ENCODE data around the gene TRNP1. TPM values are rescaled to one million over a fixed set of nuclear protein-coding genes. Genes with fewer than 3 reads are reported as not detected.
"Not testable (repeated sequence)": the region's sequence is repeated elsewhere in the genome, so short reads cannot be mapped to it uniquely, and the experiment has no call there.

The TRNP1 gene
- polyA plus RNA-seq, 3 donors = 0.55 to 2.8 (median 0.92) TPM

GRCh38 chr1:26984291-26984690 is 9.2 kb upstream of the TRNP1 start:
- Mint-ChIP-seq H3K4me3 (no peak overlapping the region), H3K9me3 (peaks cover 0 to 1% (median 0%) of the 10 kb centered on the region in 7 donors), H3K36me3 (no peaks in the 10 kb centered on the region), H3K27ac (no peak overlapping the region), H3K4me1 (peaks cover 2% of the 10 kb centered on the region), H3K27me3 (ENCODE audit: low read depth in 3 of 3) (peaks cover 11 to 24% (median 20%) of the 10 kb centered on the region in 3 donors)
- peaks cover 0 to 3% of the 10 kb centered on the region in 2 donors for H3K4me1 ChIP-seq (ENCODE audit: control insufficient read depth in 1 of 2, insufficient read depth in 2 of 2, low read length in 2 of 2)
- H2AFZ ChIP-seq (ENCODE audit: insufficient read depth, low read depth, low read length, poor library complexity, severe bottlenecking) = no peak overlapping the region
- no peaks in the 10 kb centered on the region for H3K36me3 ChIP-seq (replicated peaks in 1 of 2; ENCODE audit: control insufficient read depth in 1 of 2, insufficient read depth in 2 of 2, low read length in 2 of 2)
- H3K27ac ChIP-seq (ENCODE audit: low read depth in 1 of 2, low read length in 2 of 2) = no peak overlapping the region
- no peak overlapping the region for H3K9ac ChIP-seq (ENCODE audit: insufficient read depth, low read length, poor library complexity, severe bottlenecking)
- no peaks in the 10 kb centered on the region for H4K20me1 ChIP-seq (ENCODE audit: insufficient read depth, low read length)
- intact Hi-C loops (cut with micrococcal nuclease) = no loop called here
- H3K4me2 ChIP-seq (replicated peaks; ENCODE audit: extremely low read depth, low read length, poor library complexity, severe bottlenecking) = no peak overlapping the region
- no peak for DNase-seq
- WGBS (ENCODE audit: insufficient coverage) = 87% methylated on average over 7 of the region's 8 CpGs
- H3K4me3 ChIP-seq (replicated peaks in 1 of 3; ENCODE audit: low read depth in 2 of 3, low read length in 3 of 3) = no peak overlapping the region
- peaks cover 4% of the 10 kb centered on the region in 2 donors for H3K27me3 ChIP-seq (ENCODE audit: control insufficient read depth in 2 of 2, insufficient read depth in 2 of 2, low read length in 2 of 2)
- no peaks in the 10 kb centered on the region for H3K9me3 ChIP-seq (replicated peaks in 1 of 2; ENCODE audit: control insufficient read depth in 1 of 2, insufficient read depth in 1 of 2, low read length in 2 of 2)
- TF ChIP-seq, protein P1, sequence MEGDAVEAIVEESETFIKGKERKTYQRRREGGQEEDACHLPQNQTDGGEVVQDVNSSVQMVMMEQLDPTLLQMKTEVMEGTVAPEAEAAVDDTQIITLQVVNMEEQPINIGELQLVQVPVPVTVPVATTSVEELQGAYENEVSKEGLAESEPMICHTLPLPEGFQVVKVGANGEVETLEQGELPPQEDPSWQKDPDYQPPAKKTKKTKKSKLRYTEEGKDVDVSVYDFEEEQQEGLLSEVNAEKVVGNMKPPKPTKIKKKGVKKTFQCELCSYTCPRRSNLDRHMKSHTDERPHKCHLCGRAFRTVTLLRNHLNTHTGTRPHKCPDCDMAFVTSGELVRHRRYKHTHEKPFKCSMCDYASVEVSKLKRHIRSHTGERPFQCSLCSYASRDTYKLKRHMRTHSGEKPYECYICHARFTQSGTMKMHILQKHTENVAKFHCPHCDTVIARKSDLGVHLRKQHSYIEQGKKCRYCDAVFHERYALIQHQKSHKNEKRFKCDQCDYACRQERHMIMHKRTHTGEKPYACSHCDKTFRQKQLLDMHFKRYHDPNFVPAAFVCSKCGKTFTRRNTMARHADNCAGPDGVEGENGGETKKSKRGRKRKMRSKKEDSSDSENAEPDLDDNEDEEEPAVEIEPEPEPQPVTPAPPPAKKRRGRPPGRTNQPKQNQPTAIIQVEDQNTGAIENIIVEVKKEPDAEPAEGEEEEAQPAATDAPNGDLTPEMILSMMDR (IDR thresholded peaks at IDR 0.05) = no peak
- H3K79me2 ChIP-seq (ENCODE audit: insufficient read depth, low read length) = no peaks in the 10 kb centered on the region

DNA sequence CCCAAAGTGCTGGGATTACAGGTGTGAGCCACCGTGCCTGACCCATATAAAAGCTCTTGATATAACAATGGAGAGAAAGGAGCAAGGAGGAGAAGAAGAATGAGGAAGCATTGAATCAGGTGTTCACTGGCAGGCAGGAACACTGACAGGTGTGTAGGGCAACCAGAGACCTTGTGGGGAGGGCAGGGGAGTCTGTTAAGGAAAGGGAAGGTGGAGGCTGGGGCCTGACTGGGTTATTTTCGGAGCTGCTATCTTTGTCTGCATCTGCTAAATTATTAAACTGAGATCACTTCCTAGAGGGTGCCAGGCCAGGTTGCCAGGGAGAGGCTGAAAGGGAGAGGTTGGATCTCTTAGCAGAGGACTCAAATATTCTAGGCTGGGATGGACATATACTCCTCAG is 6.8 kb upstream of the TRNP1 start:
- peaks cover 4 to 18% of the 10 kb centered on the region in 2 donors for H3K27me3 ChIP-seq (ENCODE audit: control insufficient read depth in 2 of 2, insufficient read depth in 2 of 2, low read length in 2 of 2)
- no peak overlapping the region for H2AFZ ChIP-seq (ENCODE audit: insufficient read depth, low read depth, low read length, poor library complexity, severe bottlenecking)
- no peaks in the 10 kb centered on the region for H3K9me3 ChIP-seq (replicated peaks in 1 of 2; ENCODE audit: control insufficient read depth in 1 of 2, insufficient read depth in 1 of 2, low read length in 2 of 2)
- no peak overlapping the region for H3K27ac ChIP-seq (ENCODE audit: low read depth in 1 of 2, low read length in 2 of 2)
- no peaks in the 10 kb centered on the region for H4K20me1 ChIP-seq (ENCODE audit: insufficient read depth, low read length)
- Mint-ChIP-seq H3K4me3 (peak overlapping the region in 1 of 2 donors; percentile 58), H3K4me1 (peaks cover 19% of the 10 kb centered on the region), H3K9me3 (peaks cover 0 to 5% (median 1%) of the 10 kb centered on the region in 7 donors), H3K27me3 (ENCODE audit: low read depth in 3 of 3) (peaks cover 30 to 43% (median 35%) of the 10 kb centered on the region in 3 donors), H3K36me3 (peaks cover 2 to 6% of the 10 kb centered on the region in 2 donors), H3K27ac (no peak overlapping the region)
- peaks cover 11 to 13% of the 10 kb centered on the region in 2 donors for H3K4me1 ChIP-seq (ENCODE audit: control insufficient read depth in 1 of 2, insufficient read depth in 2 of 2, low read length in 2 of 2)
- H3K4me3 ChIP-seq (replicated peaks in 1 of 3; ENCODE audit: low read depth in 2 of 3, low read length in 3 of 3) = no peak overlapping the region
- no peak overlapping the region for H3K4me2 ChIP-seq (replicated peaks; ENCODE audit: extremely low read depth, low read length, poor library complexity, severe bottlenecking)
- TF ChIP-seq, protein P1 (IDR thresholded peaks at IDR 0.05) = no peak
- H3K79me2 ChIP-seq (ENCODE audit: insufficient read depth, low read length) = no peaks in the 10 kb centered on the region
- intact Hi-C loops (cut with micrococcal nuclease) = loop anchor here in 1 of 2 donors (5.0 kb wide), 1 partner anchor 41 kb away; no protein-coding TSS in a partner anchor
- 80% methylated on average over 1 of the region's 2 CpGs for WGBS (ENCODE audit: insufficient coverage)
- no peaks in the 10 kb centered on the region for H3K36me3 ChIP-seq (replicated peaks in 1 of 2; ENCODE audit: control insufficient read depth in 1 of 2, insufficient read depth in 2 of 2, low read length in 2 of 2)
- no peak overlapping the region for H3K9ac ChIP-seq (ENCODE audit: insufficient read depth, low read length, poor library complexity, severe bottlenecking)
- DNase-seq = no peak

DNA sequence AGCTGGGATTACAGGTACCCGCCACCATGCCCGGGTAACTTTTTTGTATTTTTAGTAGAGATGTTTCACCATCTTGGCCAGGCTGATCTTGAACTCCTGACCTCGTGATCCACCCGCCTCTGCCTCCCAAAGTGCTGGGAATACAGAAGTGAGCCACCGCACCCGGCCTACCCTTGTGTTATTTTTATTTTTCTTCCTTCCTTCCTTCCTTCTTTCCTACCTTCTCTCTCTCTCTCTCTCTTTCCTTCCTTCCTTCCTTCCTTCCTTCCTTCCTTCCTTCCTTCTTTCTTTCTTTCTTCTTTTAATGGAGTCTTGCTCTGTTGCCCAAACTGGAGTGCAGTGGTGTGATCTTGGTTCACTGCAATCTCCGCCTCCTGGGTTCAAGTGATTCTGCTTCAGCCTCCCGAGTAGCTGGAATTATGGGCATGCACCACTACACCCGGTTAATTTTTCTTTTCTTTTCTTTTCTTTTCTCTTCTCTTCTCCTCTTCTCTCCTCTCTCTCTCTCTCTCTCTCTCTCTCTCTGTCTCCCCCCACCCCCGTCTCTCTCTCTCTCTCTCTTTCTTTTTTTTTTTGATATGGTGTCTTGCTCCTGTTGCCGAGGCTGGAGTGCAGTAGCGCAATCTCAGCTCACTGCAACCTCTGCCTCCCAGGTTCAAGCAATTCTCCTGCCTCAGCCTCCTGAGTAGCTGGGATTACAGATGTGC is 3.9 kb upstream of the TRNP1 start:
- Mint-ChIP-seq H3K9me3 (peaks cover 0 to 11% (median 4%) of the 10 kb centered on the region in 7 donors), H3K36me3 (peaks cover 9 to 11% of the 10 kb centered on the region in 2 donors), H3K4me1 (peaks cover 33% of the 10 kb centered on the region), H3K4me3 (peak overlapping the region in 1 of 2 donors; percentile 30), H3K27me3 (ENCODE audit: low read depth in 3 of 3) (peaks cover 40 to 56% (median 47%) of the 10 kb centered on the region in 3 donors), H3K27ac (peak overlapping the region in 4 of 7 donors; percentile 32 to 83 (median 50))
- H3K36me3 ChIP-seq (replicated peaks in 1 of 2; ENCODE audit: control insufficient read depth in 1 of 2, insufficient read depth in 2 of 2, low read length in 2 of 2); H3K79me2 ChIP-seq (ENCODE audit: insufficient read depth, low read length); H3K9ac ChIP-seq (ENCODE audit: insufficient read depth, low read length, poor library complexity, severe bottlenecking); DNase-seq; H3K4me2 ChIP-seq (replicated peaks; ENCODE audit: extremely low read depth, low read length, poor library complexity, severe bottlenecking); H3K9me3 ChIP-seq (replicated peaks in 1 of 2; ENCODE audit: control insufficient read depth in 1 of 2, insufficient read depth in 1 of 2, low read length in 2 of 2); H4K20me1 ChIP-seq (ENCODE audit: insufficient read depth, low read length); H3K4me3 ChIP-seq (replicated peaks in 1 of 3; ENCODE audit: low read depth in 2 of 3, low read length in 3 of 3); H2AFZ ChIP-seq (ENCODE audit: insufficient read depth, low read depth, low read length, poor library complexity, severe bottlenecking); H3K27ac ChIP-seq (ENCODE audit: low read depth in 1 of 2, low read length in 2 of 2): not testable (repeated sequence)
- peaks cover 29 to 35% of the 10 kb centered on the region in 2 donors for H3K4me1 ChIP-seq (ENCODE audit: control insufficient read depth in 1 of 2, insufficient read depth in 2 of 2, low read length in 2 of 2)
- 100% methylated on average over 1 of the region's 12 CpGs for WGBS (ENCODE audit: insufficient coverage)
- intact Hi-C loops (cut with micrococcal nuclease) = loop anchor here in 1 of 2 donors (5.0 kb wide), 1 partner anchor 38 kb away; no protein-coding TSS in a partner anchor
- H3K27me3 ChIP-seq (ENCODE audit: control insufficient read depth in 2 of 2, insufficient read depth in 2 of 2, low read length in 2 of 2) = peaks cover 13 to 33% of the 10 kb centered on the region in 2 donors
